Measurements from ENCODE around the gene RBPJ.

The RBPJ gene

GRCh38 chr4:26424153-26424552 is 103.3 kb downstream of the RBPJ start:
- DNase-seq: no peak

GRCh38 chr4:26424838-26425237 is 104.0 kb downstream of the RBPJ start:
- no peak for DNase-seq

- DNase-seq: no peak
Observed at GRCh38 chr4:26425953-26426352, 105.1 kb downstream of the RBPJ start.

- DNase-seq: no peak
Observed at GRCh38 chr4:26426892-26427291, 106.1 kb downstream of the RBPJ start.

GRCh38 chr4:26429910-26430309 is 109.1 kb downstream of the RBPJ start:
- no peak for DNase-seq

GRCh38 chr4:26431461-26432180 is 110.8 kb downstream of the RBPJ start:
- no peak for DNase-seq

GRCh38 chr4:26432419-26432818 is 111.6 kb downstream of the RBPJ start:
- no peak for DNase-seq

GRCh38 chr4:26433556-26433955 is 112.7 kb downstream of the RBPJ start:
- no peak for DNase-seq

GRCh38 chr4:26434030-26434639 is 113.3 kb downstream of the RBPJ start:
- no peak for DNase-seq

GRCh38 chr4:26441102-26441501 is 120.3 kb downstream of the RBPJ start:
- no peak for DNase-seq

GRCh38 chr4:26441771-26442170 is 121.0 kb downstream of the RBPJ start:
- no peak for DNase-seq

- no peak for DNase-seq
Observed at GRCh38 chr4:26447378-26447777, 126.6 kb downstream of the RBPJ start.

- no peak for DNase-seq
Observed at GRCh38 chr4:26450418-26450817, 129.6 kb downstream of the RBPJ start.

GRCh38 chr4:26451597-26451996 is 130.8 kb downstream of the RBPJ start:
- no peak for DNase-seq

GRCh38 chr4:26452565-26453531 is 132.0 kb downstream of the RBPJ start:
- no peak for DNase-seq

GRCh38 chr4:26454961-26455360 is 134.1 kb downstream of the RBPJ start:
- no peak for DNase-seq

- no peak for DNase-seq
Observed at GRCh38 chr4:26455571-26455970, 134.8 kb downstream of the RBPJ start.

GRCh38 chr4:26457412-26457811 is 136.6 kb downstream of the RBPJ start:
- DNase-seq: no peak

GRCh38 chr4:26458157-26458561 is 137.3 kb downstream of the RBPJ start:
- DNase-seq: no peak

- DNase-seq: no peak
Observed at GRCh38 chr4:26459054-26459755, 138.4 kb downstream of the RBPJ start.

- no peak for DNase-seq
Observed at GRCh38 chr4:26459756-26460530, 139.1 kb downstream of the RBPJ start.

GRCh38 chr4:26462874-26463273 is 142.1 kb downstream of the RBPJ start:
- DNase-seq: no peak

Data from NCI-H1048 (cell line).